ENCODE data around the gene AHCY.
"Not testable (repeated sequence)": the region's sequence is repeated elsewhere in the genome, so short reads cannot be mapped to it uniquely, and the experiment has no call there.

The AHCY gene

GRCh38 chr20:34295284-34295683 lies 7.9 kb downstream of the AHCY start:
- no peak for DNase-seq

GRCh38 chr20:34294563-34294962 lies 8.6 kb downstream of the AHCY start:
- DNase-seq: no peak

DNA sequence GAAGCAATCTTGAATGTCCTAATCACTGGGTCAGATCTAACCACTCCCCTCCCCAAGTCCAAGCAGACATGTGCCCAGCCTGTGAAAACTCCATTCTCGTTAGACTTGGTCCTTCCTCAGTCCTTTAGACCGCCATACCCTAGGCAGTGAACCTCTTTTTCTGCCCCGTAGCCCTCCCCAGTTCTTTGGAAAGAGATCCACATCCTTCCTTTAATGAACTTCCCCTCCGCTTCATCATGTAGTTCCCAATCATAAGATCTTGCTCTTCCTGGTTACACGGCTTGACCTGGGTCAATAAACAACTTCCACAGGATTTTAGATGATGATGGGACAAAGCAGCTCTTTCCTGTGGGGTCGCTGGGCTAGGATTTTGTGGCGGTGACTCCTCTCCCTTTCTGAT lies 9.6 kb downstream of the AHCY start:
- DNase-seq: no peak

GRCh38 chr20:34293119-34293518 lies 10.0 kb downstream of the AHCY start:
- DNase-seq: no peak

DNA sequence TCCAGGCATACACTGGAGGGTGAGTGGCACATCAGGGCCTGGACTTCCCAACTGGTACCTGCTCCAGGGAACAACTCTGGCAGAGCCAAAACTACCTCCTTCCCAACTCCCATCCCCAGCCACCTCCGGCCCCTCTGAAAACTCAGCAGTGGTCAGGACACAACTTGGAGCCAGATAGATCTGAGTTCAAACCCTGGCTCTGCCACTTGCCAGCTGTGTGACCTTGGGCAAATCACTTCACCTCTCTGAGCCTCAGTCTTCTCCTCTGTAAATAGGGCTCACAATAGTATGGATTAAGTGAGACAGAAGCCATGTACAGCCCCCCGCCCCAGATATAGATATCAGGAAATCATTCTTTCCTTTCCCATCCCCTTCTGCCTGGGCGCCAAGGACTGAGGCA lies 10.7 kb downstream of the AHCY start:
- no peak for DNase-seq

DNA sequence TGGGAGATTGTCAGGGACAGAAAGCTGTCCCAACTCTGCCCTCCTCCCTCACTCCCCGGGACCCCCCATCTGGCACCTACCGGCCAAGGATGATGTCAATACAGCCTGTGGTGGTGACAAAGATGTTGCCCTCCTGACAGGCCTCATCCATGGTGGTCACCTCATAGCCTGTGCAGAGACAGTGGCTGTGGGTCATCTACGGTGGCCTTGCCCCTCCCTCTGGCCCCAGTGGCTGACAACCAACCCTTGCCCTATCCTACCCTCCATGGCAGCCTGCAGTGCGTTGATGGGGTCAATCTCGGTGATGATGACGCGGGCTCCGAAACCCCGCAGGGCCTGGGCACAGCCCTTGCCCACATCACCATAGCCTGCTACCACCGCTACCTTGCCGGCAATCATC lies 12.7 kb downstream of the AHCY start:
- DNase-seq: no peak

GRCh38 chr20:34287500-34287899 lies 15.7 kb downstream of the AHCY start:
- DNase-seq: not testable (repeated sequence)

GRCh38 chr20:34285450-34285849 lies 17.7 kb downstream of the AHCY start:
- DNase-seq: no peak

DNA sequence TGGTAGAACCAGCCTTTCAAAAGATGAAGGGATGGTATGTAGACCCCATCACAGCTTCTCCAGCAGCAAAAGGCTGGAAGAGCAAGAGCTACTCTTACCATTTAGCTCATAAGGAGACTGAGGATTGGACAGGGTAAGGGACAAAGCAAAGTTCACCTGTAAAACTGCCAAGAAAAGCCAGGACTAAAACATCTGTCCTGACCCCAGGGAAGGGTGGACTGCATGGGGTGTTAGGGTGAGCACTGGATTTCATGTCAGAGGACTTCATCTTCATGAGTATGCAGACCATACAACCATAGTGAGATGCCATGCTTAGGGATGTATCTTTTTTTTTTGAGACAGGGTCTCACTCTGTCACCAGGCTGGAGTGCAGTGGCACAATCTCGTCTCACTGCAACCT lies 19.3 kb downstream of the AHCY start:
- no peak for DNase-seq

GRCh38 chr20:34282041-34282440 lies 21.1 kb downstream of the AHCY start:
- DNase-seq: no peak

- no peak for DNase-seq
Observed at GRCh38 chr20:34281177-34281576, 22.0 kb downstream of the AHCY start.

GRCh38 chr20:34274694-34275093 lies 28.5 kb downstream of the AHCY start:
- no peak for DNase-seq

GRCh38 chr20:34271956-34272355 lies 31.2 kb downstream of the AHCY start:
- DNase-seq: peak; percentile 13

DNA sequence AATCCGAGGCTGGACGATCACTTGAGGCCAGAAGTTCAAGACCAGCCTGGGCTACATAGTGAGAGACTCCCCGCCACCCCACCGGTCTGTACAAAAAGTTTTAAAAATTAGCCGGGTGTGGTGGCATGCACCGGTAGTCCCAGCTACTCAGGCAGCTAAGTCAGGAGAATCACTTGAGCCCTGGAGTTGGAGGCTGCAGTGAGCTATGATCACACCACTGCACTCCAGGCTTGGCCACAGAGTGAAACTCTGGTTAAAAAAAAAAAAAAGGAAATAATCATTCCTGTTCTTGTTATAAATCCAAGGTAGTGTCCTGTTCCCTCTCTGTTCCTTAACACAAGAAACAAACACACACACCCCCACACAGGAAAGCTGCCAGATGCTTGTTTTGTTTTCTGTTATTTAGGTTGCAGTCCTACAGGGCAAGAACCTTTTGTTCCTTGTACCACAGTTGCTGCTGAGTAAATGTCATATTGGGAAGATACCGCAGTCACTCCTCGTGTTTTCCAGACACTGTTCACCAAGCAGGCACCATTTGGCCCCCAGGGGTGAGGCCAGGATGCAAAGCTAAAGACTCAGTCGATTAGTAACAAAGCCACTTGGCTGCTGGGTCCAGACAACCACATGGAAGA lies 33.0 kb downstream of the AHCY start:
- DNase-seq: no peak

DNA sequence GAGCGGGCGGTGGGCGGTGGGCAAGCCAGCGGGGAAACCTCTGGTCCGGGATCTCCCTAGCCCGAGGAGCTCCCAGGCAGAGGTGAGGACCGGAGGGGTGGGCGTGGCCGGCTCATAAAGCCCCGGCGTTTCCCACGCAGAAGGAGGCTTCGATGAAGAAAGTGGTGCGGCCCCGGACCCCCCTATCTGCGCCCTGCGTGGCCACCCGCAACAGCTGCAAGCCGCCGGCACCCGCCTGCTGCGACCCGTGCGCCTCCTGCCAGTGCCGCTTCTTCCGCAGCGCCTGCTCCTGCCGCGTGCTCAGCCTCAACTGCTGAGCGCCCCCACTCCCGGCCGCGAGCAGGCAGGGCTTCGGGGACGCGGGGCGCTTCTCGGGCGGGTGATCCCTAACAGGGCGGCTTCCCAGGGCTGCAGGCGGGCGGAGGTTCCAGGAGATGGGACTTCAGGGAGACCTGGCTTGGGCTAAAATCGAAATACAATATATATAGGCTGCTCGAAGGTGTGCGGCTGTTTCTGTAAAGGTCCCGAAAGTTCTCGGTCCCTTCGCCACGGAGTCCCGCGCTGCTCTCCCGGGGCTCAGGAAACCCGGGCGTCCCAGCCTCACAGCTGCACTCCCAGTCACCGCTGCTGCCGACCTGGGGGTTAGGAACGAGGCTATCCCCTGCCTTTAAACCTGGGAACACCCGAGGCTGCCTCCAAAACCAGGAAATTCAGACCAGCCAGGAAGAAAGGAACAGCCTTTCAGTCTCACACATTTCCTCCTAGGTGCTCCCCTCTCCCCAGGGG lies 34.1 kb downstream of the AHCY start:
- DNase-seq: no peak

GRCh38 chr20:34268145-34268544 lies 35.0 kb downstream of the AHCY start:
- no peak for DNase-seq

GRCh38 chr20:34264141-34264540 lies 39.0 kb downstream of the AHCY start:
- no peak for DNase-seq

DNA sequence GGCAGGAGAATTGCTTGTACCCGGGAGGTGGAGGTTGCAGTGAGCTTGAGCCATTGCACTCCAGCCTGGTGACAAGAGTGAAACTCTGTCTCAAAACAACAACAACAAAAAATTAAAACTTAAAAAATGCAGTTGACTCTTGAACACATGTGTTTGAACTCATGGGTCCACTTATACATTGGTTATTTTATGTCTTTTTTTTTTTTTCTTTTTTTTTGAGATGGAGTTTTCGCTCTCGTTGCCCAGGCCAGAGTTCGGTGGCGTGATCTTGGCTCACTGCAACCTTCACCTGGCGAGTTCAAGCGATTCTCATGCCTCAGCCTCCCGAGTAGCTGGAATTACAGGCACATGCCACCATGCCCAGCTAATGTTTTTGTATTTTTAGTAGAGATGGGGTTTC lies 39.7 kb downstream of the AHCY start:
- not testable (repeated sequence) for DNase-seq

DNA sequence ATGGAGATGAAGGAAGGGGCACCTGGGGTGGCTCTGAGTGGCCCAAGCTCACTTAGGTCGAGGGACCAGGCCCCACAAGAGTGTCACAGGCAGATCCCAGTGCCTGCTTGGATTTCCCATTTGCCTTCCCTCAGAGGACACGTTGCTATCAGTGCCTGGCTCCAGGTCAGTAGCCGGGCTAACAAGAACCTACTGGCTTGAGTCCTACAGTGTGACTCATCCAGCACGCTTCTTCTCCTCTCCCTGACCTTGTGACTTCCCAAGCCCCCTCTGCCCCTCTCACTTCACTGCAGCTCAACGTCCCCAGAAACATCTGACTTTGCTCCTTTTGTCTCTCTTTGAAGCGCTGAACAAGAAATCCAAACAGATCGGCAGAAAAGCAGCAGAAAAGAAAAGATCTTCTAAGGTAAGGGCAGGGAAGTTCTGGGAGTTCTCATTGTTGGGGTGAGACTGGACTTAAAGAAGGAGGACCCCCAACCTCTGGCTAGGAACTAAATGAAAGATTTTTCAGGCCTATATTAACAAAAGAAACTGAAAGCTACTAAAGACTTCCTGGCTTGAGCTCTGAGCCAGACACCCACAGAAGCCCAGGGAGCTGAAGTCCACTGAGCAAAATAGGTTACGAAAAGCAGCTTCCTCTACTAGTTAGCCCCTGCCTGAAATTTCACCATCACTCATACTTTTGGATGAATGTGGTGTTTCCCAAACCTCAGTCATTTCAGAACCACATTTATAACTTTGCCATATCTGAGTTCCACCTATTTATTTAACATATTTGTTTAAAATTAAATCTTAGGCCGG lies 40.5 kb downstream of the AHCY start:
- DNase-seq: no peak

GRCh38 chr20:34260208-34260942 lies 42.8 kb downstream of the AHCY start:
- no peak for DNase-seq

DNA sequence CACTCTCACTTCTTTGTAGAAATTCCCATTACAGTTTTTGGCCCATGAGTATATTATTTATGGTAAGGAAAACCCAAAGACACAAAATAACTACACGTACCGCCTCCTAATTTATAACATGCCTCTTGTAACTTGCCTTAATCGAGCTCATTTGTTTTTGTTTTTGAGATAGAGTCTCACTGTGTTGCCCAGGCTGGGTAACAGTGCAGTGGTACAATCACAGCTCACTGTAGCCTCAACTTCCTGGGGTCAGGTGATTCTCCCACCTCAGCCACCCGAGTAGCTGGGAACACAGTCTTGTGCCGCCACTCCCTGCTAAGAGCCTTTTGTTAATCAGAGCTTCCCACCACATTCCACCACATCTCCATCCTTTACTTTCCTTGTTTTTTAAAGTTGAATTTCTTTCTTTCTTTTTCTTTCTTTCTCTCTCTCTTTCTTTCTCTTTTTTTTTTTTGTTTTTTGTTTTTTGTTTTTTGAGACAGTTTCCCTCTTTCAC lies 46.5 kb downstream of the AHCY start:
- DNase-seq: no peak

- no peak for DNase-seq
Observed at GRCh38 chr20:34254979-34255378, 48.2 kb downstream of the AHCY start.

All from DMS79 treated with DMSO at 0.1 percent for 48 hours (cell line).